Breast epithelium (tissue), 4 donors: Measurements from ENCODE around the gene SLX4. TPM values are rescaled to one million over a fixed set of nuclear protein-coding genes. Genes with fewer than 3 reads are reported as not detected.

Experiments
- DNase-seq, 2 donors: peaks; one replicate each; pipeline ENCODE4 v3.0.0-alpha.2; 2019; ENCODE audit warnings: low spot score in 2 of 2
- H3K27ac ChIP-seq, 2 donors: fragments of 200-600 bp; sonication (generic) in 1 of 2; one replicate each; pipeline ENCODE4 v1.5.1; 2016 to 2019; ENCODE audit warnings: mild to moderate bottlenecking in 1 of 2
- H3K27me3 ChIP-seq, 2 donors: fragments of 200-600 bp; sonication (generic) in 1 of 2; one replicate each; pipeline versions ENCODE4 v1.5.1 to v1.6.0; 2017 to 2019; ENCODE audit warnings: control low read depth in 1 of 2, mild to moderate bottlenecking in 1 of 2
- H3K36me3 ChIP-seq: fragments of 200-600 bp; one replicate; pipeline ENCODE4 v1.5.1; 2019
- H3K4me1 ChIP-seq, 2 donors: fragments of 200-600 bp; sonication (generic); one replicate each; pipeline ENCODE4 v1.5.1; 2016 to 2019; ENCODE audit warnings: control low read depth in 1 of 2
- H3K4me3 ChIP-seq, 3 donors: fragments of 200-600 bp; sonication (generic); 1 replicate in 2 of 3; 2 replicates in 1 of 3; pipeline ENCODE4 v1.5.1; 2016 to 2019; ENCODE audit warnings: mild to moderate bottlenecking in 3 of 3, moderate library complexity in 2 of 3
- H3K9me3 ChIP-seq, 2 donors: fragments of 200-600 bp; sonication (generic) in 1 of 2; one replicate each; pipeline ENCODE4 v1.5.1; 2016 to 2019; ENCODE audit warnings: control low read depth in 1 of 2
- POLR2A ChIP-seq: fragments of 450-650 bp; IDR thresholded peaks from one replicate; pipeline ENCODE4 v1.6.1; 2016; ENCODE audit warnings: antibody characterized with exemption, mild to moderate bottlenecking, moderate library complexity
- POLR2AphosphoS5 ChIP-seq, 3 donors: sonication (generic); formaldehyde crosslinking; IDR thresholded peaks; one replicate each; pipeline ENCODE4 v1.6.1; 2017; ENCODE audit warnings: antibody characterized with exemption in 3 of 3
- intact Hi-C: fragments of 100-400 bp; cut with DNase I; formaldehyde crosslinking; loops from one replicate; pipeline ENCODE4 v1.15.1; 2023; ENCODE audit warnings: low total_unique reads
- total RNA-seq, 3 donors: library from RNA; depleted of rRNA; stranded (reverse); fragments of >200 nt; gene quantifications; one replicate each; pipeline ENCODE4 v1.1.0, GENCODE V29; 2016
- TF ChIP-seq, protein P1 (sequence below), 3 donors: fragments of 450-650 bp; IDR thresholded peaks; one replicate each; pipeline ENCODE4 v1.5.1; 2016 to 2017; ENCODE audit warnings: antibody characterized with exemption in 3 of 3, mild to moderate bottlenecking in 3 of 3, moderate library complexity in 3 of 3

SLX4 gene
- total RNA-seq, 3 donors from 2014 or later: 3.0 to 4.3 (median 3.7) TPM

DNA sequence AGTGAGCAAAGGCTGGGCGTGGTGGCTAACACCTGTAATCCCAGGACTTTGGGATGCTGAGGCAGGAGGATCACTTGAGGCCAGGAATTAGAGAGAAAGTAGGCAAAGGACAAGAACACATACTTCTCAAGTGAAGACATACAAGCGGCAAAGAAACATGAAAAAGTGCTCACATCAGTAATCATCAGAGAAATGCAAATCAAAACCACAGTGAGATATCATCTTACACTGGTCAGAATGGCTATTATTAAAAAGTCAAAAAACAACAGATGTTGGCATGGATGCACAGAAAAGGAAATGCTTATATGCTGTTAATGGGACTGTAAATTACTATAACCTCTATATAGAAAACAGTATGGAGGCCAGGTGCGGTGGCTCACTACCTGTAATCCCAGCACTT, 12.2 kb upstream of the SLX4 start:
- intact Hi-C loops: no loop called here
- DNase-seq: no peak
- no peak overlapping the region for H3K4me3 ChIP-seq
- H3K9me3 ChIP-seq: no peaks in the 10 kb centered on the region
- no peaks in the 10 kb centered on the region for H3K4me1 ChIP-seq
- H3K36me3 ChIP-seq: no peaks in the 10 kb centered on the region
- TF ChIP-seq, protein P1, sequence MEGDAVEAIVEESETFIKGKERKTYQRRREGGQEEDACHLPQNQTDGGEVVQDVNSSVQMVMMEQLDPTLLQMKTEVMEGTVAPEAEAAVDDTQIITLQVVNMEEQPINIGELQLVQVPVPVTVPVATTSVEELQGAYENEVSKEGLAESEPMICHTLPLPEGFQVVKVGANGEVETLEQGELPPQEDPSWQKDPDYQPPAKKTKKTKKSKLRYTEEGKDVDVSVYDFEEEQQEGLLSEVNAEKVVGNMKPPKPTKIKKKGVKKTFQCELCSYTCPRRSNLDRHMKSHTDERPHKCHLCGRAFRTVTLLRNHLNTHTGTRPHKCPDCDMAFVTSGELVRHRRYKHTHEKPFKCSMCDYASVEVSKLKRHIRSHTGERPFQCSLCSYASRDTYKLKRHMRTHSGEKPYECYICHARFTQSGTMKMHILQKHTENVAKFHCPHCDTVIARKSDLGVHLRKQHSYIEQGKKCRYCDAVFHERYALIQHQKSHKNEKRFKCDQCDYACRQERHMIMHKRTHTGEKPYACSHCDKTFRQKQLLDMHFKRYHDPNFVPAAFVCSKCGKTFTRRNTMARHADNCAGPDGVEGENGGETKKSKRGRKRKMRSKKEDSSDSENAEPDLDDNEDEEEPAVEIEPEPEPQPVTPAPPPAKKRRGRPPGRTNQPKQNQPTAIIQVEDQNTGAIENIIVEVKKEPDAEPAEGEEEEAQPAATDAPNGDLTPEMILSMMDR (IDR thresholded peaks at IDR 0.05): no peak
- no peak for TF ChIP-seq POLR2AphosphoS5 (IDR thresholded peaks at IDR 0.05)
- no peaks in the 10 kb centered on the region for H3K27me3 ChIP-seq
- no peak overlapping the region for H3K27ac ChIP-seq

DNA sequence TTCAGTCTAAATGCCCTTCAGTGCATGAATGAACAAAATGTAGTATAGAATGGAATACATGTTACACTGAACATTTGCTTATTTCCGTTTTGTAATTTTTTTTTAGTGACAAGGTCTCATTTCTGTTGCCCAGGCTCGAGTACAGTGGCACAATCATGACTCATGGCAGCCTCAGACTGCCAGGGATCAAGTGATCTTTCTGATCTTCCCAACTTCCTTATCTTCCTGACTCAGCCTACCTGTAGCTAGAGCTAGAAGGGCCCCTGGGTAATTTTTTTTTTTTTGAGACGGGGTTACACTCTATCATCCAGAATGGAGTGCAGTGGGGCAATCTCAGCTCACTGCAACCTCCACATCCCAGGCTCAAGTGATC, 7.3 kb upstream of the SLX4 start:
- H3K36me3 ChIP-seq: no peaks in the 10 kb centered on the region

DNA sequence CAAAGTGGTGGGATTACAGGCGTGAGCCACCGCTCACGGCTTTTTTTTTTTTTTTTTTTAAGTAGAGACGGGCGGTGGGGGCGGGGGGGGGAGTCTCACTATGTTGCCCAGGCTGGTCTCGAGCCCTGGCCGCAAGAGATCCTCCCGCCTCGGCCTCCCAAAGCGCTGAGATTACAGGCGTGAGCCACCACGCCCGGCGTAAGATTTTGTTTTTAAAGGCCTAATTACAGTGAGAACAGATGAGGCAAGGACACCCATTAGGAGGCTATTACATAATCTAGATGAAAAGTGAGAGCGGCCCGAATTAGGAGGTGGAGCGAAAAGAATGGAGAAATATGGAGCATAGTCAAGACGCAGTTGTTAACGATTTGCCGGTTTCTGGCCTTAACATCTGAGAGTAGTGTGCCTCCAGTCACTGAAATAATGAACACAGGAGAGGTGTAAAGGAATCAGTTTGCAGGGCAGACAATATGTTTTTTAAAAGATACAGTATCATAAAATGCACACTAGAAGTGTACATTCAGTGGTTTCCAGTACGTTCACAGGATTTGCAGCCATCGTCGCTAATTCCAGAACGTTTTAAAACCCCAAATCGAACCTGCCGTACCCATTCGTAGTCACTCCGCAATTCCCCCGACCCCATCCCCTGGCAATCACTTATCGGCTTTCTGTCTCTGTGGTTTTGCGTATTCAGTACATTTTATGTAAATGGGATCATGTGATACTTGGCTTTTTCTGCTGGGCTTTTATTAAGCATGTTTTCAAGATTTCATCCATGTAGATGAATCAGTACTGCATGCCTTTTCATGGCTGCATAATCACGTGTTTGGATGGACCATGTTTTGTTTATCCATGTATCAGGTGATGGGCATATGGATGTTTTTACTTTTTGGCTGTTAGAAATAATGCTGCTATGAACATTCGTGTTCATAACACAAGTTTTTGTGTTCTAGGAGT, 1.4 kb upstream of the SLX4 start:
- Histone ChIP-seq H3K4me3 (peak overlapping the region; percentile 74 to 99 (median 95)), H3K4me1 (peaks cover 0 to 6% of the 10 kb centered on the region in 2 donors), H3K27ac (no peak overlapping the region), H3K36me3 (no peaks in the 10 kb centered on the region), H3K9me3 (no peaks in the 10 kb centered on the region), H3K27me3 (no peaks in the 10 kb centered on the region)
- TF ChIP-seq POLR2AphosphoS5 (IDR thresholded peaks at IDR 0.05) (no peak), POLR2A (no peak)
- TF ChIP-seq, protein P1 (IDR thresholded peaks at IDR 0.05): no peak
- no peak for DNase-seq
- intact Hi-C loops: no loop called here

More for the DNA sequence above, 7.3 kb upstream of the SLX4 start:
- Histone ChIP-seq H3K4me1 (no peaks in the 10 kb centered on the region), H3K4me3 (no peak overlapping the region), H3K27me3 (no peaks in the 10 kb centered on the region), H3K9me3 (no peaks in the 10 kb centered on the region), H3K27ac (no peak overlapping the region)
- DNase-seq: no peak
- intact Hi-C loops: no loop called here
- TF ChIP-seq POLR2AphosphoS5 (IDR thresholded peaks at IDR 0.05): no peak
- TF ChIP-seq POLR2A: no peak
- TF ChIP-seq, protein P1 (IDR thresholded peaks at IDR 0.05): no peak

DNA sequence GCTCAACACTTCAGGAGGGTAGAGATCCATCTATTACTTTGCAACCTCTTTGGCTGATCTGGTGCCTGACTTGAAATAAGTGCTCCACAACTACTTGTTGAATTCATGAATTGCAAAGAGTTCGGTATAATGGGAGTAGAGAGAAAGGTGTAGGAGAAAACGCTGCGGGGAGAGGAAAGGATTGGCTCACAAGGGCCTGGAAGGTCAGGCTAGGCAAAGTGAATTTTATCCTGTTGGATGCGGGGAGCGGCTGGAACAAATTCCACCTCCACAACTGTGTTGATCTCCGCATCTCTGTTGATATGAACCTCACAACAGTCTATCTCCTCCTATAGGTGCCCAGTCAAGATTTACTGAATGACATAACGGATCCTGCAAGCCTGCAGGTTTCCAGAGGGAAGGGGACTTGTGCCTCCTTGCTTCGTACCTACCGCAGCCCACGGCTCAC, 684 bp downstream of the SLX4 start:
- intact Hi-C loops: no loop called here
- Histone ChIP-seq H3K36me3 (no peaks in the 10 kb centered on the region), H3K4me1 (peaks cover 0 to 6% of the 10 kb centered on the region in 2 donors), H3K4me3 (peak overlapping the region; percentile 74 to 99 (median 95)), H3K9me3 (no peaks in the 10 kb centered on the region), H3K27me3 (no peaks in the 10 kb centered on the region), H3K27ac (peak overlapping the region; percentile 68 to 87)
- TF ChIP-seq POLR2AphosphoS5 (IDR thresholded peaks at IDR 0.05) (no peak), POLR2A (no peak)
- TF ChIP-seq, protein P1 (IDR thresholded peaks at IDR 0.05): no peak
- DNase-seq: no peak
